ENCODE results near the gene TSHR. TPM values are rescaled to one million over a fixed set of nuclear protein-coding genes. Genes with fewer than 3 reads are reported as not detected.

TSHR gene
- total and polyA plus RNA-seq, 2 donors (not counting 3 experiments of a cell fraction or from before 2014, with no cell fraction given) = not detected

DNA sequence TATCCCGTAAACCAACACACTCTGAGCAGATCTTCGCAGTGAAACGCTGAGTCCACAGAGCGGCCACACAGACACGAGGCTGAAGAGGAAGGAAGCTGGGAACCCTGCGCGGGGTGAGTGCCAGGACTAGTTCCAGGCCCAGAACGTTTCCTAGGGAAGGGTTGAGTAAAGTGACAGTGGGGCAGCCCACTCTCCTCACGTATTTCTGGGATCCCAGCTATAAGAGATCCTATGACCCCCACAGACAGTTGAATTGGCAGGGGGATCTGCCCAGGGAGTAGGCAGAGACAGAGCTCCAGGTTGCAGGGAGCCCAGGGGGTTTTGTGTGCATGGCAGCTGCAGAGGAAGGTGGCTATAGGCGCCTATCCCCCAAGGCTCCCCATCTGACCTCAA, 214.3 kb downstream of the TSHR start:
- Histone ChIP-seq H3K9me1 (replicated peaks; ENCODE audit: control insufficient read depth, extremely low read depth, insufficient read depth, low read length) (no peaks in the 10 kb centered on the region), H3K27me3 (ENCODE audit: control insufficient read depth in 2 of 2, insufficient read depth in 2 of 2, low read length in 2 of 2) (no peaks in the 10 kb centered on the region), H3K36me3 (ENCODE audit: control insufficient read depth in 2 of 2, extremely low read depth in 1 of 2, insufficient read depth in 2 of 2, low read length in 2 of 2) (no peaks in the 10 kb centered on the region), H3K4me2 (ENCODE audit: insufficient read depth, low read length) (peak overlapping the region; percentile 80), H3K9me3 (replicated peaks; ENCODE audit: control insufficient read depth, insufficient read depth, low read length) (no peaks in the 10 kb centered on the region), H4K20me1 (replicated peaks; ENCODE audit: control insufficient read depth, extremely low read depth, insufficient read depth, low read length) (no peaks in the 10 kb centered on the region), H3K4me3 (replicated peaks in 1 of 3; ENCODE audit: insufficient read depth in 1 of 3, low read depth in 1 of 3, low read length in 3 of 3) (peak overlapping the region; percentile 33 to 72 (median 50)), H3K9ac (replicated peaks; ENCODE audit: extremely low read depth, insufficient read depth, low read length) (peak overlapping the region; percentile 78), H3K27ac (ENCODE audit: insufficient read depth, low read depth, low read length) (no peak overlapping the region), H3K4me1 (ENCODE audit: control insufficient read depth, extremely low read depth, insufficient read depth, low read length) (peaks cover 12% of the 10 kb centered on the region), H2AFZ (ENCODE audit: low read depth, low read length) (peak overlapping the region; percentile 99), H3K79me2 (ENCODE audit: control insufficient read depth, insufficient read depth, low read length) (no peaks in the 10 kb centered on the region)
- peak; percentile 78 for FAIRE-seq
- CTCF ChIA-PET = interaction anchor here (0.6 to 3.6 kb wide), 16 partner anchors 9 to 1918 kb away, joined by 3 to 36 read pairs (median 4); partner anchors contain the start of gene TSHR
- no peak for TF ChIP-seq FOS (IDR thresholded peaks at IDR 0.05; ENCODE audit: borderline replicate concordance, insufficient read depth, low read length)
- no peak for TF ChIP-seq EZH2 (IDR thresholded peaks at IDR 0.05; ENCODE audit: borderline replicate concordance, low read depth, low read length, severe bottlenecking)
- TF ChIP-seq, protein P1, sequence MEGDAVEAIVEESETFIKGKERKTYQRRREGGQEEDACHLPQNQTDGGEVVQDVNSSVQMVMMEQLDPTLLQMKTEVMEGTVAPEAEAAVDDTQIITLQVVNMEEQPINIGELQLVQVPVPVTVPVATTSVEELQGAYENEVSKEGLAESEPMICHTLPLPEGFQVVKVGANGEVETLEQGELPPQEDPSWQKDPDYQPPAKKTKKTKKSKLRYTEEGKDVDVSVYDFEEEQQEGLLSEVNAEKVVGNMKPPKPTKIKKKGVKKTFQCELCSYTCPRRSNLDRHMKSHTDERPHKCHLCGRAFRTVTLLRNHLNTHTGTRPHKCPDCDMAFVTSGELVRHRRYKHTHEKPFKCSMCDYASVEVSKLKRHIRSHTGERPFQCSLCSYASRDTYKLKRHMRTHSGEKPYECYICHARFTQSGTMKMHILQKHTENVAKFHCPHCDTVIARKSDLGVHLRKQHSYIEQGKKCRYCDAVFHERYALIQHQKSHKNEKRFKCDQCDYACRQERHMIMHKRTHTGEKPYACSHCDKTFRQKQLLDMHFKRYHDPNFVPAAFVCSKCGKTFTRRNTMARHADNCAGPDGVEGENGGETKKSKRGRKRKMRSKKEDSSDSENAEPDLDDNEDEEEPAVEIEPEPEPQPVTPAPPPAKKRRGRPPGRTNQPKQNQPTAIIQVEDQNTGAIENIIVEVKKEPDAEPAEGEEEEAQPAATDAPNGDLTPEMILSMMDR (IDR thresholded peaks at IDR 0.05; ENCODE audit: extremely low read depth in 1 of 2, insufficient read depth in 1 of 2, low read depth in 1 of 2, low read length in 2 of 2) = no peak
- TF ChIP-seq MYC (IDR thresholded peaks at IDR 0.05; ENCODE audit: low read depth, low read length) = no peak
- TF ChIP-seq GATA2 (IDR thresholded peaks at IDR 0.05; ENCODE audit: insufficient read depth, insufficient read length, low read depth, low read length) = no peak
- TF ChIP-seq POLR2AphosphoS5 (IDR thresholded peaks at IDR 0.05; ENCODE audit: insufficient read depth, low read depth, low read length) = no peak
- no peak for TF ChIP-seq JUN (IDR thresholded peaks at IDR 0.05; ENCODE audit: borderline replicate concordance, insufficient read depth, insufficient read length, low read depth)
- TF ChIP-seq POLR2A (IDR thresholded peaks at IDR 0.05; ENCODE audit: low read depth, low read length) = no peak
- TF ChIP-seq, protein P2, sequence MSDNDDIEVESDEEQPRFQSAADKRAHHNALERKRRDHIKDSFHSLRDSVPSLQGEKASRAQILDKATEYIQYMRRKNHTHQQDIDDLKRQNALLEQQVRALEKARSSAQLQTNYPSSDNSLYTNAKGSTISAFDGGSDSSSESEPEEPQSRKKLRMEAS (IDR thresholded peaks at IDR 0.05; ENCODE audit: insufficient read depth, insufficient read length) = no peak
- POLR2A ChIA-PET = interaction anchor here (1.2 to 2.0 kb wide), 3 partner anchors 49 to 228 kb away, joined by 4 to 16 read pairs (median 11); partner anchors contain the start of genes CEP128 and GTF2A1
- DNase-seq (ENCODE audit: low read depth, low spot score) = peak; percentile 38
- no TSS peak for BruUV-seq (replicated peaks)
- dilution Hi-C loops (cut with MboI; ENCODE audit: extremely low pct_ligation_motif_present, low sequenced_read_pairs) = no loop called here
- intact Hi-C loops (cut with micrococcal nuclease) = loop anchor here (1.0 to 5.0 kb wide), 6 partner anchors 50 to 1113 kb away; partner anchors contain the start of gene CEP128
